Body of pancreas (tissue), 4 donors: ENCODE data around the gene LRIG1. TPM values are rescaled to one million over a fixed set of nuclear protein-coding genes. Genes with fewer than 3 reads are reported as not detected.

Experiments used
- ATAC-seq: fragments of 150-250 bp; one replicate; pipeline ENCODE4 v1.9.1; 2016
- DNase-seq, 4 donors: peaks; one replicate each; pipeline ENCODE4 v3.0.0-alpha.2; 2019
- H3K27ac ChIP-seq, 4 donors: fragments of 200-600 bp; sonication (generic); 1 replicate in 3 of 4; 2 replicates in 1 of 4; pipeline versions ENCODE4 v1.5.1 to v1.6.1; 2016 to 2019; ENCODE audit warnings: mild to moderate bottlenecking in 1 of 4, mixed read lengths in 1 of 4, moderate library complexity in 1 of 4
- H3K27me3 ChIP-seq, 2 donors: fragments of 200-600 bp; sonication (generic); one replicate each; pipeline ENCODE4 v1.6.0; 2016; ENCODE audit warnings: mild to moderate bottlenecking in 1 of 2
- H3K36me3 ChIP-seq, 2 donors: fragments of 200-600 bp; sonication (generic); replicated peaks in 1 of 2; 2 replicates each; pipeline ENCODE4 v1.5.1; 2016; ENCODE audit warnings: low read depth in 2 of 2; ENCODE audit not compliant: insufficient read depth in 1 of 2
- H3K4me1 ChIP-seq: fragments of 200-600 bp; sonication (generic); one replicate; pipeline ENCODE4 v1.6.0; 2016
- H3K4me3 ChIP-seq, 2 donors: fragments of 200-600 bp; sonication (generic); 1 replicate in 1 of 2; 2 replicates in 1 of 2; pipeline ENCODE4 v1.5.1; 2016 to 2019
- H3K9me3 ChIP-seq, 3 donors: fragments of 200-600 bp; sonication (generic); 1 replicate in 2 of 3; 2 replicates in 1 of 3; pipeline ENCODE4 v1.5.1; 2016
- POLR2A ChIP-seq, 3 donors: fragments of 450-650 bp; IDR thresholded peaks; one replicate each; pipeline ENCODE4 v1.6.1; 2016; ENCODE audit warnings: antibody characterized with exemption in 3 of 3, mild to moderate bottlenecking in 2 of 3
- WGBS, 2 donors: methylation state at CpG; one replicate each; pipeline ENCODE4 v1.1.5; 2017; 5-methylcytosine and 5-hydroxymethylcytosine counted together
- intact Hi-C: fragments of 100-400 bp; cut with DNase I; formaldehyde crosslinking; loops from one replicate; pipeline ENCODE4 v1.15.1; 2023
- total RNA-seq, 2 donors: library from RNA; depleted of rRNA; stranded (reverse); fragments of >200 nt; gene quantifications; one replicate each; pipeline ENCODE4 v1.1.0, GENCODE V29; 2016
- TF ChIP-seq, protein P1 (sequence below), 7 experiments: fragments of 450-650 bp in 4 of 7; fragments of 200-600 bp in 3 of 7; sonication (generic) in 3 of 7; IDR thresholded peaks; one replicate each; pipeline ENCODE4 v1.5.1; 2016 to 2019; ENCODE audit warnings: antibody characterized with exemption in 7 of 7

Gene LRIG1
- total RNA-seq, 2 donors from 2014 or later, result 111 to 114 TPM

DNA sequence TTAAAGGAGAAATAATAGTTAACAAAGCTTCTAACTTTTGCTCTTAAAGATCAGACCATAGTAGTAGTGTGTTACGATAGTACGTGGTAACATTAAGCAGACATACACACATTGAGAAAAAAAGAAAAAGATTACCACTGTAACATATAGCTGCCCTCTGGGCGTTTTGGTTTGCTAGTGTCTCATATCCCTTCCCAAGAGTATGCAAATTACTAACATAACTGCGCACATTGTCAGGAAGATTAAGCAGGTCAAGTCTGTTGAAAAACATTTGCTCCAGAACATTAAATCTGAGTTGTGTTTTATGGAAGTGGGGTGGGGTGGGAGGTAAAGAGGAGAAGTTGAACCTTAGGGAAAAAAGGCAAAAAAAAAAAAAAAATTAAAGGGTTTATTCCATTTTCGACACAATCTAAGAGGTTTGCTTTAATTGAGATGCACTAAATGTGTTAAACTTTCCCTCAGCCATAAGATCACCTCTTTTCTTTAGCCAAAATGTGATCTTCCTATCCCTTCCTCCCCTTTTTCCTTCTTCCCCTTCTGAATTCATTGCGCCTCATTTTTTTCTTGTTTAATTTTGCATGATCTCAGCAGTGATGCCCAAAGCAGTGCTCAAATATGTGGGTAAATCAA is 1.5 kb upstream of the LRIG1 start:
- intact Hi-C loops, result no loop called here

DNA sequence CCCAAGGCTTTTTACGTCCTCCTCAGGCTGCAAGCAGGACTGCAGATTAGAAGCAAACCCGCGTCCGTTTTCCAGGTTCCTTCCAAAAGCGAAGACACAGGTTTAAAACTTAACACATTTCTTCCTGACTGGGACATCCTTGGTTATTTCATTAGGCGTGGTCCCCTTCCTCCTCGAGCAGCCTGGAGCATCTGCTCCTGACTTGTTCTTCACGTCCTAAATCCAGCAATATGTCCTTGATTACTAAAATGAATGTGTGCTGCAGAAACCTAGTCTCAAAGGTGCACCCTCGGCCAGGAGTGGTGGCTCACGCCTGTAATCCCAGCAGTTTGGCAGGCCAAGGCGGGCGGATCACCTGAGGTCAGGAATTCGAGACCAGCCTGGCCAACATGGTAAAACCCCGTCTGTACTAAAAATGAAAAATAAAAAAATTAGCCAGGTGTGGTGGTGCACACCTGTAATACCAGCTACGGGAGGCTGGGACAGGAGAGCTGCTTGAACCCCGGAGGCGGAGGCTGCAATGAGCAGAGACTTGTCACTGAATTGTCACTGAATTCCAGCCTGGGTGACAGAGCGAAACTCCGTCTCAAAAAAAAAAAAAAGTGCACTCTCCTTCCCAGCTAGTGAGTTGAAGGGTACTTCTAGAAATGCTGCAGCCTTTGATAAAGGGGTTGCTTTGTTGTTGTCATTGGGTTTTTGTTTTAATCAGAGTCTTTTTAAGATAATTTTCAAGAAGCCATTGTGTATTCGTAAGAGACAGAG is 842 bp upstream of the LRIG1 start:
- WGBS, 2 donors, result 18% methylated on average over 20 of the region's 20 CpGs
- TF ChIP-seq, protein P1, sequence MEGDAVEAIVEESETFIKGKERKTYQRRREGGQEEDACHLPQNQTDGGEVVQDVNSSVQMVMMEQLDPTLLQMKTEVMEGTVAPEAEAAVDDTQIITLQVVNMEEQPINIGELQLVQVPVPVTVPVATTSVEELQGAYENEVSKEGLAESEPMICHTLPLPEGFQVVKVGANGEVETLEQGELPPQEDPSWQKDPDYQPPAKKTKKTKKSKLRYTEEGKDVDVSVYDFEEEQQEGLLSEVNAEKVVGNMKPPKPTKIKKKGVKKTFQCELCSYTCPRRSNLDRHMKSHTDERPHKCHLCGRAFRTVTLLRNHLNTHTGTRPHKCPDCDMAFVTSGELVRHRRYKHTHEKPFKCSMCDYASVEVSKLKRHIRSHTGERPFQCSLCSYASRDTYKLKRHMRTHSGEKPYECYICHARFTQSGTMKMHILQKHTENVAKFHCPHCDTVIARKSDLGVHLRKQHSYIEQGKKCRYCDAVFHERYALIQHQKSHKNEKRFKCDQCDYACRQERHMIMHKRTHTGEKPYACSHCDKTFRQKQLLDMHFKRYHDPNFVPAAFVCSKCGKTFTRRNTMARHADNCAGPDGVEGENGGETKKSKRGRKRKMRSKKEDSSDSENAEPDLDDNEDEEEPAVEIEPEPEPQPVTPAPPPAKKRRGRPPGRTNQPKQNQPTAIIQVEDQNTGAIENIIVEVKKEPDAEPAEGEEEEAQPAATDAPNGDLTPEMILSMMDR (IDR thresholded peaks at IDR 0.05), result no peak
- TF ChIP-seq POLR2A (IDR thresholded peaks at IDR 0.05), result no peak
- peak in 3 of 4 donors; percentile 44 to 49 (median 46) for DNase-seq

More for the DNA sequence above, 1.5 kb upstream of the LRIG1 start:
- Histone ChIP-seq H3K4me1 (peaks cover 75% of the 10 kb centered on the region), H3K27me3 (no peaks in the 10 kb centered on the region), H3K4me3 (no peak overlapping the region), H3K27ac (peak overlapping the region in 3 of 4 donors; percentile 81 to 94 (median 84)), H3K9me3 (no peaks in the 10 kb centered on the region), H3K36me3 (no peaks in the 10 kb centered on the region)
- TF ChIP-seq POLR2A (IDR thresholded peaks at IDR 0.05), result no peak
- TF ChIP-seq, protein P1 (IDR thresholded peaks at IDR 0.05), result no peak
- DNase-seq (no peak), ATAC-seq (no peak)
- 53 to 66% methylated on average over 6 of the region's 6 CpGs for WGBS, 2 donors

DNA sequence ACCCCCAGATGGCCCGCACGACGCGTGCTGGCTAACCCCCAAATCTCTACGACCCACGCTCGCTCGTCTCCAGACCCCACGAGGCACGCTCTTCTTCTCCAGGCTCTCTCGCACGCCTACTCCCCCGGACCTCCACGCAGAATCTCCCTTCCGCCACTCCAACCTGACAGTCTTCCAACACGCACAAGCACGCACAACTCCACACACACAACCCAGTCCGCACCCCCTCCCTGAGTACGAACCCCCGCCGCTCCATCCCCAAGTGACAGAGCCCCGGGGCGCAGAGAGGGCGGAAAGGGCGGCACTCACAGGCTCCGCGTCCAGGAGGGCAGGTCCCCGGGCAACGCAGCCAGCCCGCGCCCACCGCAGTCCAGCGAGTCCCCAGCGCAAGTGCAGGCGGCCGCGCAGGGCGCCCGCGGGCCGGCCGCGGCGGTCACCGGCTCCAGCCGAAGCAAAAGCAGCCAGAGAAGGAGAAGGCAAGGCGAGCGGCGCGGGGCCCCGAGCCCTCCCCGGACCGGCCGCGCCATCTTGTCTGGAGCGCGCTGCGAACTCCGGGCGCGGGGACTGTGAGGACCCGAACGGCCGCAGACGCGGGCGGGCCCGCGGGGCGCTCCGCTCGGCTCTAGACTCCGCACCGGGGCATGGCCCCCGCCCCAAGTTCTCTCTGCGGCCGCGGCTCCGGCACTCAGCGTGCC is 794 bp downstream of the LRIG1 start:
- no peaks in the 10 kb centered on the region for H3K9me3 ChIP-seq
- DNase-seq (peak; percentile 36 to 48 (median 42)), ATAC-seq (no peak)
- TF ChIP-seq POLR2A (IDR thresholded peaks at IDR 0.05), result no peak
- TF ChIP-seq, protein P1 (IDR thresholded peaks at IDR 0.05), result no peak
- H3K36me3 ChIP-seq, result no peaks in the 10 kb centered on the region
- intact Hi-C loops, result loop anchor here (10.0 kb wide), 2 partner anchors 55 to 315 kb away; no protein-coding TSS in a partner anchor
- H3K27ac ChIP-seq, result peak overlapping the region; percentile 85 to 98 (median 94)
- 0 to 1% methylated on average over 28 to 73 of the region's 80 CpGs for WGBS, 2 donors
- H3K27me3 ChIP-seq, result no peaks in the 10 kb centered on the region
- H3K4me1 ChIP-seq, result peaks cover 77% of the 10 kb centered on the region
- H3K4me3 ChIP-seq, result peak overlapping the region; percentile 81 to 90

More for the DNA sequence above, 842 bp upstream of the LRIG1 start:
- intact Hi-C loops, result no loop called here
- H3K27ac ChIP-seq, result peak overlapping the region; percentile 80 to 94 (median 82)
- H3K4me1 ChIP-seq, result peaks cover 77% of the 10 kb centered on the region
- H3K36me3 ChIP-seq, result no peaks in the 10 kb centered on the region
- no peak for ATAC-seq
- no peaks in the 10 kb centered on the region for H3K27me3 ChIP-seq
- peak overlapping the region in 1 of 2 donors; percentile 9 for H3K4me3 ChIP-seq
- H3K9me3 ChIP-seq, result no peaks in the 10 kb centered on the region

DNA sequence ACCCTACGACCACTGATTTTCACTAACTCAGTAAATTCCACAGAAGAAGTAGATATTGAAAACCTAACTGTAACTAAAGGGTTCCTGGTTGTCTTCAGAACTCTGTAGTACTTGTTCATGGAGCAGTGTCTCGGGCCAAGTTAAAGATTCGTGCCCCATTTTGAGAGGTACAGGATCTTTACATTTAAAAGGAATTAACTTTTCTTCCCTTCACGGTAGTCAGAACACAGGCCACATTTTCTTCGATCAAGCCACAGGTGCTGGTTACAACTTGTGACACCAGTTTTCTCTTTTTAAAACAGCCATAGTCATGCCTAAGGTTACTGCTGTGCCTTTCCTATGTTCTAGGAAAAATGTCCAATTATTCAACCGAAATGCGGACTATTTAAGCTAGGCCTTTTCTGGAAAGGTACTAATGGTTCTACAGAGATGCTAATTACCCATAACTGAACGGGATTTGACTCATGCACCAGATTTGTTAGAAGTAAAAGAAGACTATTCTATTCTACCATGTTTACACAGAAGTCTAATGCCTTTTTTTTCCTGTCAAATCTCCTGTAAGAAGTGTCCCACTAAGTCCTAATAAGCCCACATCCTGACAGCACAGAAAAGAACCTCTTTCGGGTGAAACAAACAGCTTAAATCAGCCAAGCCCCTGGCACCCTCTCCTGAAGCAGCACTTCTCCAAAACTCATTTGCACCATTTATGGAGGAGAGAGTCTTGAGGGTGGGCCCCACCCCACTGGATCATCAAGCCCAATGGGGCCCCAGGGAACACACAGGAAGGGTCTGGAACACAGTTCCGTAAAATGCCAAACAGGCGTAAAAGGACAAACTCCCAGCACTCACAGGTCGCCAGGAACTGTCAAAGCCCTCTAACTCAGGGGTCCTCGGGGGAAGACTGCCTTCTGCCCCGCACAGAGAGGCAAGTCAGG is 1.9 kb downstream of the LRIG1 start:
- Histone ChIP-seq H3K4me1 (peaks cover 77% of the 10 kb centered on the region), H3K36me3 (no peaks in the 10 kb centered on the region), H3K4me3 (peak overlapping the region; percentile 81 to 90), H3K9me3 (no peaks in the 10 kb centered on the region), H3K27ac (peak overlapping the region; percentile 85 to 98 (median 94)), H3K27me3 (no peaks in the 10 kb centered on the region)
- peak in 1 of 4 donors; percentile 40 for DNase-seq
- TF ChIP-seq, protein P1 (IDR thresholded peaks at IDR 0.05), result no peak
- peak in 2 of 3 donors; percentile 23 to 25 for TF ChIP-seq POLR2A (IDR thresholded peaks at IDR 0.05)
- 10 to 15% methylated on average over 14 of the region's 14 CpGs for WGBS, 2 donors
- intact Hi-C loops, result loop anchor here (10.0 kb wide), 2 partner anchors 54 to 316 kb away; no protein-coding TSS in a partner anchor
- ATAC-seq, result no peak
